ENCODE data around the gene CTTN.

DNA sequence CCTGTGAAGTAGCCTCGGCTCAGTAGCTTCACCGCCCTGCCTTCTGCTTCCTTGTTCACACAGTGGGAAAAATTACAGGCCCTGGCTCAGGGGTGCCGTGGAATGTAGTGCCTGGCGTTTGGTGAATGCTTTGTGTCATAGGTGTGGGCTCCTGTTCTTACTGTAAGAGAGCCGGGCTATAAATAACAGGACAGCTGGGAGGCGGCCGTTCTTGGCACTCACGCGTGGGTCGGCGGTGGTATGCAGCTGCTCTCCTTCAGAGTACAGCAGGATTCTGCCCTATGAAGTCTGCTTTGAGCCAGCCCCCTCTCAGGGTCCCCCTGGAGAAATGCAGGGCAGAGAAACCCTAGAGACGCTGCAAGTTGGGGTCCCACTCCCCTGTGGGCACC lies 84.2 kb downstream of the CTTN start:
- no peak for TF ChIP-seq EZH2phosphoT487 (IDR thresholded peaks at IDR 0.05; ENCODE audit: borderline replicate concordance, low read depth, low read length)
- TF ChIP-seq, protein P1, sequence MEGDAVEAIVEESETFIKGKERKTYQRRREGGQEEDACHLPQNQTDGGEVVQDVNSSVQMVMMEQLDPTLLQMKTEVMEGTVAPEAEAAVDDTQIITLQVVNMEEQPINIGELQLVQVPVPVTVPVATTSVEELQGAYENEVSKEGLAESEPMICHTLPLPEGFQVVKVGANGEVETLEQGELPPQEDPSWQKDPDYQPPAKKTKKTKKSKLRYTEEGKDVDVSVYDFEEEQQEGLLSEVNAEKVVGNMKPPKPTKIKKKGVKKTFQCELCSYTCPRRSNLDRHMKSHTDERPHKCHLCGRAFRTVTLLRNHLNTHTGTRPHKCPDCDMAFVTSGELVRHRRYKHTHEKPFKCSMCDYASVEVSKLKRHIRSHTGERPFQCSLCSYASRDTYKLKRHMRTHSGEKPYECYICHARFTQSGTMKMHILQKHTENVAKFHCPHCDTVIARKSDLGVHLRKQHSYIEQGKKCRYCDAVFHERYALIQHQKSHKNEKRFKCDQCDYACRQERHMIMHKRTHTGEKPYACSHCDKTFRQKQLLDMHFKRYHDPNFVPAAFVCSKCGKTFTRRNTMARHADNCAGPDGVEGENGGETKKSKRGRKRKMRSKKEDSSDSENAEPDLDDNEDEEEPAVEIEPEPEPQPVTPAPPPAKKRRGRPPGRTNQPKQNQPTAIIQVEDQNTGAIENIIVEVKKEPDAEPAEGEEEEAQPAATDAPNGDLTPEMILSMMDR (conservative IDR thresholded peaks at IDR 0.05; ENCODE audit: low read length): no peak
